HG02798 (cell line): ENCODE data around the gene LMTK2.

Source experiments
- ATAC-seq: cut with Tn5 transposase; IDR thresholded peaks from one replicate; pipeline ENCODE4 v1.9.1; 2021; ENCODE audit warnings: mild to moderate bottlenecking; ENCODE audit not compliant: unreplicated experiment, poor library complexity

Gene LMTK2

DNA sequence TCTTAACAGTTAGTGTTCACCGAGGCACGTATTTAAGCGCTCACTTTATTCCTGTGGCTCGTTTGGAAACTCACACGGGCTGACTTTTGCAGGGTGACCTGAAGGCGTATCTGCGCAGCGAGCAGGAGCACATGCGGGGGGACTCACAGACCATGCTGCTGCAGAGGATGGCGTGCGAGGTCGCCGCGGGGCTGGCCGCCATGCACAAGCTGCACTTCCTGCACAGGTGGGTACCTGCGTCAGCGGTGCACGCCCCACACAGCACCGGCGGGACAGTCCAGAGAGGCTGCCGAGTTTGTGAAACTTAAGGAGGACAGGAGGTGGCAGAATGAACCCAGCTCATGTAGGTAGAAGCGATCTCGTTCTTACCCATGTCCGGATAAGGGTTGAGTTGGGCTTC, 64.8 kb downstream of the LMTK2 start:
- ATAC-seq: no peak

DNA sequence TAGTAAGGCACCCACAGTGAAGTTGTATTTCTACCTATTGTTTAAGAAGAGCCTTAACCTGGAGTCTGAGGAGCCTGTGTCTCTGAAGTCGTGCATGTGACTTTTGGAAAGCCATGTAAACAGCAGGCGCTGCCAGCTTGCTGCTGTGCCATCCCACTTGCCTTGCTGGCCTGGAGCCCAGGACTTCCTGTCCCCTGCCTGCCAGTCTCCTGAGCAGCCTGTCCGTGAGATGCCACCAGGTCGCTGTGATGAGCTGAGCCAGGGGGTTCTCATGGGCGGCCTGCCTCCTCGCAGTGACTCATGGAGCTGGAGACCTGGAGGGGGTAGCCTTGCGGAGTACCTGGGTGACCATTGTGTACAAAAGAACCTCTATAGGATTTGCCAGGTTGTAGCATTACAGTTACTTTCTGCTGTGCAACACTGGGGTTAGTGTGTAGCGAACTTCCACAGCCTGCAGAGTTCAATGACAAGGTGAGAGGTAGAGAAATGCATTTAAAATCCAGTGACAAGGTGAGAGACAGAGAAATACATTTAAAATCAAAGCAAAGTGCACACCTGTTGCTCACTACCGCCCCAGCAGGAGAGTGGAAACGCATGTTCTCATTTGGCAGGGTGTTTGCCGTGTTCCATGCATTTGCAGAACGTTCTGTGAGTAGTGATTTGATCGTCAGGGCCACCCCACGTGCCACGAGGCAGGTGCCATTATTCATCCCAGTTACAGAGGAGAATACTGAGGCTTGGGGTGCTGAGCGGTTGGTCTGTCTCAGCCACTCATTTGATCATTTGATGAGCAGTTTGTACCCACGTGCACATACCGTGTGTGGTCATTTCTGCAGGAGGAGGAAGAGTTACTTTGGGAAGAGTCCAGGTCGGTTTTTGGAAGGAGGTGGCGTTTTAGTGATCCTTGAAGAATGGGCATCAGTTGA, 67.9 kb downstream of the LMTK2 start:
- no peak for ATAC-seq

DNA sequence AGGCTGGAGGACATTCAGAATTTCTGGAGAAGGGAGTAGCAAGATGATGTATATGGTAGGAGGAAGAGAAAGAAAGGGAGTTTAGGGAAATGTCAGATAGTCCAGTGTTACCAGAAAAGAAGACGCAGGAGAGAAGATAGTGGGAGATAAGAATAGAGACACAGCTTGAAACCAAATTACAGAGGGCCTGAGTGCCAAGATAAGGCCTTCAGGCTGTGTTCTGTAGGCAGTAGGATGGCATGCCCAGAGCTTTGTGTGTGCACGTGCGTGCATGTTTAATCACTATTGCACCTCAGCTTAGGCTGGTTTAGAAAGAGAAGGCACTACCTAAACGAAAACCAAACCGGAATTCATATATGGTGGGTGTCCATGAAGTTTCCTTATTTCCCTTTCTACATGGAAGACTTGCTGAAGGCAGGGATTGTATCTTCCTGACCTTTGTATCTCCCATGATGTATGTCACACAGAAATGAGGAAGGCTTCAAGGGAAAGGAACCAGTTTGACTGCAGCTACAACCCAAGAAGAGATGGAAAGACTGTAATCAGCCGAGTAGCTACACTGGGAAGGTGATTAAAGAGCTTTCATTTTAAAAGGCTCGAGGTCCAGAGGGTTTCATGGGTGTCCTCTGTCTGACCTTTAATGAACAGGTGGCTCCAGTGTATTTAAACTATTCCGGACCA, 68.7 kb downstream of the LMTK2 start:
- ATAC-seq: no peak

DNA sequence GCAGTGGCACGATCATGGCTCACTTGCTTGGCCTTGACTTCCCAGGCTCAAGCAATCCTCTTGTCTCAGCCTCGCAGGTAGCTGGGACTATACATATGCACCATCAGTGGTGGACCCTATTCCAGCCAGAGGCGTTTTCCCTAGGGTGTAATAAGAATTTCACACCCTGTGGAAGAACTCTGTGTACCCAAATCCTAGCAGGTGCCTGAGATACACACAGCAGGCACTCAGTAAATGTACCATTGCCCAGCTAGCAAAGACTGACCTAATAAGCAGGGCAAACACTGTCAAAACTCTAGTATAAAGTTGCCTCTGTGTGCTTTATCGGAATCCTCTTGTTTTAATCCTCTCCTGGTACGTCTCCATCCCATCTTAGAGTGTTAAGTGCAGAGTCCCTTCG, 70.9 kb downstream of the LMTK2 start:
- ATAC-seq: no peak

DNA sequence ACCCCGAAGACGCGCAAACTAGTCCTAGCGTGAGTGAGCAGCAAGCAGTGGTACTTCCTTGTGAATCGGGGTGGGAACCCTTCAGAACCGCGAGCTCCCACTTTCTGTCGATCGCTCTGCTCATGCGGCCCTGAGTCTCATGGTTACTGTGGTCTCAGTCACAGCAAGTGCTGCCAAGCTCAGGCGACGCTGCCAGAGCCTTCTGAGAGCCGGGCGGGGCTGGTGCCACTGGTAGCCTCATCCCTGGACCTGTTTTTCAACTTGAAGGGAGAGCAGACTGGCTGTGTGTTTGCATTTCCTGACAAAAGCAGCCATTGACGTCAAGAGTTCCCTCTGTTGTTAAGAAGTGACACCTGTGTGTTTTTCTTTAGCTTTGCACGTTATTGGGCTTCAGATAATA, 71.7 kb downstream of the LMTK2 start:
- ATAC-seq: no peak

DNA sequence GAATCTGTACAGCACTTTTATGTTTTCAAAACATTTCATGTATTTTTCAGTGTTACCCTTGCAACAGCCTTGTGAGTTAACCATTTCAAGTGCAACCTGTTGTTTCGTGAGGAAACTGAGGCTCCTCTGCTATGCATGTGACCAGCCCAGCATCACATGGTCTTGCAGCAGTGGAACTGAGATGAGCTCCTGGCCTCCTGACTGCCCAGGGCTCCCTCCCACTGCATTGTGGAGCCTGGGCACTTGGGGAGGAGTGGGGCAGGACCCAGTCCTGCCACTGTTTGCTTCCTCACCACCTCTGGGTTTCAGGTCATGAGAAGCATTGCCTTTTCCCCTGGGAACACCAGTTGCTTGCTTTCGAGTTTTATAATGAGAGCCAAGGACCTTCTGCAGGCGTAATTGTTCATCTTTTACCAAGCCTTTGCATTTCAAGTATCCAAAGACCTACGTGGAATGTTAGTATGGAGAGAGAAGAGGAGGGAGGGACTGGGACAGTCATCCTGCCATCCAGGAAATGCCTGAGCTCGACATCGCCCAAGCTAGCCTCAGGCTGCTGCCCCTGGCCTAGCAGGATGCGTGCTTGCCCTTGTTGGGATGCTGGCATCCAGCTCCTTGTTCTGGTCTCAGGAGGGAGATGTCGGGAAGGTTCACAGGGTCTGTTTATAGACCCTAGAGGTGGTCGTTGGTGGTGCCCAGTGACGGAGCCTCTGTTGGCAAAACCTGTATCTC, 72.3 kb downstream of the LMTK2 start:
- no peak for ATAC-seq

DNA sequence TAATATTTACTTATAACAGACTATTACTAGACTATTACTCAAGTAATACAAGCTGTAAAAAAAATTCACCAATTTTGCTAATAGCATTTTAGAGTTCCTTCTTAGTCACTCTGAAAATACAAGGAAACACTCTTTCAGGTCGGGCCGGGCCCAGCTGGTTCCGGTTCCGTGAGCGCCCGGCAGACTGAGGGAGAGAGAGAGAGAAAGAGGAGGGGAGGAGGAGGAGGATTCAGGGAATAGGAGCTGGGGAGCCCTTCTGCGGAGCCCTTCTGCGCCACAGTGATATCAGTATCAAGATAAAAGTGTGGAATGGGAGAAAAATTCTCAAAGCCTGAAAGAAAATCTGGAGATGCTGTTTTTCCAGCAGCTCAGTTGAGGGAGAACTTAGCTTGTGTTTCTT, 74.1 kb downstream of the LMTK2 start:
- no peak for ATAC-seq

DNA sequence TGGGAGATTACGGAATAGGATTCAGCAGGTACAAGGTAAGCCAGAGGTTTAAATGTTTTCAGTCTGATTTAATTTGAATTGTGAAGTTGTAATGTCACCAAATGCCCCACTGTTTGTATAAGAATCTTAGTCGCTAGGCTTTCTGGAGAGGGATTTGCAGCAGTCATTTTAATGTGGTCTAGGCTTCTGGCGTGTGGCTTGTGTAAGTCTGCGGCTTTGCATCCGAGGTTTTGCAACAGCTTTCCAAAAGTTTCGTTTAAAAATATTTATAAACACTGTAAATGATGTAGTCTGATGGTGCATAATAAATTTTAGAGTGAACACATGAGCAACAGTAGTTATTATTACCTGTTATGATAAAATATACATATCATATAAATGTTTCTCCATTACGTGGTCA, 78.4 kb downstream of the LMTK2 start:
- ATAC-seq: no peak

DNA sequence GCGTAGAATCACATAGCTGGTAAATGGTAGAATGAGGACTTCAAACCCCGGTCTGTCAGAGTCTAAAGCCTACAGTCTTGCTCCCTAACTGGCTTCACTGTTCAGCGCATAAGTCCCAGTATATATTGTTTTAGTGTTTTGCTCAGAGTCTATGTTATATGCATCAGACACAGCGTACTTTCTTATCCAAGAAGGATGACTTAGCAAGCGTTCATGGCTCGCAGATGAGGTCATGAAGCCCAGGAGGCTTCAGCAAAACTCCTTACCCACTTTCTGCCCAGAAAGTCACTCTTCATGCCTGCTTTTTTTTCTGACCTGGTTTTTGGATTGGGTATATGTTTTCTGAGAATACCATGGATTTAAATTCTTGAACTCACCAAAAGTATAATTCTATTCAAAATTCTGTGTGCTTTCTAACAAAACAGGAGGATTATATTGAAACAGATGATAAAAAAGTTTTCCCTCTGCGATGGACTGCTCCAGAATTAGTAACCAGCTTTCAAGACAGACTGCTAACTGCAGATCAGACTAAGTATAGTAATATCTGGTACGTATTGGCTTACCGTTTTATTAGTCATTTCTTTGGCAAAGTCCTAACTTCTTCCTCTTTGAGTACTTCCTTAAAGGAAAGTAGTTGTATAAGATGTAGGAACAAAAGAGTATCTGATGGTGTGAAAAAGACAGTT, 79.9 kb downstream of the LMTK2 start:
- ATAC-seq: no peak

DNA sequence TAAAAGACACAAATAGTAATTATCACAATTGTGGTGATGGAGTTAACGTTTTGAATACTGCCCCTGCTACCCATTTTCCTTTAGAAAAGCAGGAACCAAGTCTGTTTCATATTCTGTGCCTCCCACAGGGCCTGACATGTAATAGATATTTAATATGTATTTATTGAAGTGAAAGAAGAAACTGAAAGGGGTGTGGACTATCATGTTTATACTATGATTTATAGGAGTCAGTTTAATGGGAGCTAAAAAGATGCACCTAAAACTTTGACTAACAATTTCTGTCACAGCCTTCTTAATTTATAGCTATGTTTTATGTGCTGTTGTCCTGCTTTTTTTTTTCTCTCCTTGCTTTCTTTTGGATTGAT, 80.5 kb downstream of the LMTK2 start:
- no peak for ATAC-seq

DNA sequence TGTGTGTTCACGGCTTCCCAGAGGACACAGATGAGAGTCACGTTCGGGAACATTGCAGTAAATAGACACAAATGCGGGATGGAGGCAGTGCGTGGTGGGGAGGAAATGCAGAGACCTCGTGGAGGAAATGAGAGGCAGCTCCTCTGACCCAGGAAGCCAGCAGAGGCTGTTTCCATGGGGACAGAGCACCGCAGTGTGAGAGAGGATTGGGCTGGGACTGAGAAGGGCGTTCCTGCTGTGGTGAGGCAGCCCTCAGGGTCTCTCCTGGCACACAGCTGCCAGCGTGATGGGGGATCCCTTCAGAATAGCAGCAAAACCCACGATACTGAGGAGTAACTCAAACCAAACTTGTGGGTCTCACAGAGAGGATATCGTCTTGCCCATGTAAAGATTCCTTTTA, 82.9 kb downstream of the LMTK2 start:
- no peak for ATAC-seq

DNA sequence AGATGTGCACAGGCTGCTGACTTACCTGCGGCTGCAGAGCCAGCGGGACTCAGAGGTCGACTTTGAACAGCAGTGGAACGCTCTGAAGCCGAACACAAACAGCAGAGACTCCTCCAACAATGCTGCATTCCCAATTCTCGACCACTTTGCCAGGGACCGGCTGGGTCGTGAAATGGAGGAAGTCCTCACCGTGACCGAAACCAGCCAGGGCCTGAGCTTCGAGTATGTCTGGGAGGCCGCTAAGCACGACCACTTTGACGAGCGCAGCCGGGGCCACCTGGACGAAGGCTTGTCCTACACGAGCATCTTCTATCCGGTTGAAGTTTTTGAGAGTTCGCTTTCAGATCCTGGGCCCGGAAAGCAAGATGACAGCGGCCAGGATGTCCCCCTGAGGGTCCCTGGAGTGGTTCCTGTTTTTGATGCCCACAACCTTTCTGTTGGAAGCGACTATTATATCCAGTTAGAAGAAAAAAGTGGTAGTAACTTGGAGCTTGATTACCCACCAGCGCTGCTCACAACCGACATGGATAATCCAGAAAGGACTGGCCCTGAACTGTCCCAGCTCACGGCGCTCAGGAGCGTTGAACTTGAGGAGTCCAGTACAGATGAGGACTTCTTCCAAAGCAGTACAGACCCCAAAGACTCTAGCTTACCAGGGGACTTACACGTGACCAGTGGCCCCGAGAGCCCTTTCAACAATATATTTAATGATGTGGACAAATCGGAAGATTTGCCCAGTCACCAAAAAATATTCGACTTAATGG, 85.2 kb downstream of the LMTK2 start:
- ATAC-seq: no peak

DNA sequence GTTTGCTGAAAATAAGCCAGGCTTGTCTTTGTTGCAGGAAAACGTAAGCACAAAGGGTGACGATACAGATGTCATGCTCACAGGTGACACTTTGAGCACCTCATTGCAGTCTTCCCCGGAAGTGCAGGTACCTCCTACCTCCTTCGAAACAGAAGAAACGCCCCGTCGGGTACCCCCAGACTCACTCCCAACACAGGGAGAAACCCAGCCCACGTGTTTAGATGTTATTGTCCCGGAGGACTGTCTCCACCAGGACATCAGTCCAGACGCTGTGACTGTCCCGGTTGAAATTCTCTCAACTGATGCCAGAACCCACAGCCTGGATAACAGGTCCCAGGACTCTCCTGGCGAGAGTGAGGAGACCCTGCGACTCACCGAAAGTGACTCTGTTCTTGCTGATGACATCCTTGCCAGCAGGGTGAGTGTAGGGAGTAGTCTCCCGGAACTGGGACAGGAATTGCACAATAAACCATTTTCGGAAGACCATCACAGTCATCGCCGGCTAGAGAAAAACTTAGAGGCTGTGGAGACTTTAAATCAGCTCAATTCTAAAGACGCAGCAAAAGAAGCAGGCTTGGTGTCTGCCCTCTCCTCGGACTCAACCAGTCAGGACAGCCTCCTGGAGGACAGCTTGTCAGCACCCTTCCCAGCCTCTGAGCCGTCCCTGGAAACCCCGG, 86.3 kb downstream of the LMTK2 start:
- ATAC-seq: no peak

DNA sequence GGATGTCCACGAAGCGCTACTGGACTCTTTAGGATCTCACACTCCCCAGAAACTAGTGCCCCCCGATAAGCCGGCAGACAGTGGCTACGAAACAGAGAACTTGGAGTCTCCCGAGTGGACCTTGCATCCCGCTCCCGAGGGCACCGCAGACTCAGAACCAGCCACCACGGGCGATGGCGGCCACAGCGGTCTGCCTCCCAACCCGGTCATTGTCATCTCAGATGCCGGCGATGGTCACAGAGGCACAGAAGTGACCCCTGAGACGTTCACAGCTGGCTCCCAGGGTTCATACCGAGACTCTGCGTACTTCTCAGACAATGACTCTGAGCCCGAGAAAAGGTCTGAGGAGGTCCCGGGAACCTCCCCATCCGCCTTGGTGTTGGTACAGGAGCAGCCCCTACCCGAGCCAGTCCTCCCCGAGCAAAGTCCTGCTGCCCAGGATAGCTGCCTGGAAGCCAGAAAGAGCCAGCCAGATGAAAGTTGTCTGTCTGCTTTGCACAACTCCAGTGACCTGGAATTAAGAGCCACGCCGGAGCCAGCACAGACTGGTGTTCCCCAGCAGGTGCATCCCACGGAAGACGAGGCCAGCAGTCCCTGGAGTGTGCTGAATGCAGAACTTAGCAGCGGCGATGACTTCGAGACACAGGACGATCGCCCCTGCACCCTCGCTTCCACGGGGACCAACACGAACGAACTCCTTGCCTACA, 87.0 kb downstream of the LMTK2 start:
- no peak for ATAC-seq

DNA sequence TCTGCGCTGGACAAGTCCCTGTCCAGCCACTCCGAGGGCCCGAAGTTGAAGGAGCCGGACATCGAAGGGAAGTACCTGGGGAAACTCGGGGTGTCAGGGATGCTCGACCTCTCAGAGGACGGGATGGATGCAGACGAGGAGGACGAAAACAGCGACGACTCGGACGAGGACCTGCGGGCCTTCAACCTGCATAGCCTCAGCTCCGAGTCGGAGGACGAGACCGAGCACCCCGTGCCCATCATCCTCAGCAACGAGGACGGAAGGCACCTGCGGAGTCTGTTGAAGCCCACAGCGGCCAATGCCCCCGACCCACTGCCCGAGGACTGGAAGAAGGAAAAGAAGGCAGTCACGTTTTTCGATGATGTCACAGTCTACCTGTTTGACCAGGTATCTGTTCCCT, 87.5 kb downstream of the LMTK2 start:
- ATAC-seq: no peak

DNA sequence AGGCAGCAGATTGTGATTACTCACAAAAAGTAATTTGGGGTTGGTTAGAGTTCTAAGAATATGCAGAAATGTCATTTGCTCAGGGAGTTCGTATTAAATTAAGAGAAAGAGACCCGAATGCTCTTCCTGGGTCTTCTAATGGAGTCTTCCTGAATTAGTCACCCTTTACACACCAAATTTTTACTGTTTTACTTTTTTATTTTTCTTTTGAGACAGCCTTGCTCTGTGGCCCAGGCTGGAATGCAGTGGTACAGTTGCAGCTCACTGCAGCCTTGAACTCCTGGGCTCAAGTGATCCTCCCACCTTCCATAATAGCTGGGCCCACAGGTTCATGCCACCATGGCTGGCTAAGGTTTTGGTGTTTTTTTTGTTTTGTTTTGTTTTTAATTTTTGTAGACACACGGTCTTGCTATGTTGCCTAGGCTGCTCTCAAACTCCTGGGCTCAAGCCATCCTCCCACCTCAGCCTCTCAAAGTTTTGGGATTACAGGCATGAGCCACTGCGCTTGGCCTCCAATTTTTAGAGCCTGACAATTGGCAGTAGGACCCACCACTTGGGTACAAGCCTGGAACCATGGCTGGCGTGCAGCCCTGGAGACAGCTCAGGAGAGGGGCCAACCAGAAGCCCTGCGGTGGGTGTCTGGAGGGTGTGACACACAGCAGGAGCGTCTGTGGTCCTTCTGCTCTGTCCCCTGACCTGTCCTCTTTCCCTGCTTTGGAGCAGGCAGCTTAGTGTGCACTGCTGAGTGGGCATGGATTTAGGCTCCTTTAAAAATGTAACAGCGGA, 88.2 kb downstream of the LMTK2 start:
- ATAC-seq: no peak

DNA sequence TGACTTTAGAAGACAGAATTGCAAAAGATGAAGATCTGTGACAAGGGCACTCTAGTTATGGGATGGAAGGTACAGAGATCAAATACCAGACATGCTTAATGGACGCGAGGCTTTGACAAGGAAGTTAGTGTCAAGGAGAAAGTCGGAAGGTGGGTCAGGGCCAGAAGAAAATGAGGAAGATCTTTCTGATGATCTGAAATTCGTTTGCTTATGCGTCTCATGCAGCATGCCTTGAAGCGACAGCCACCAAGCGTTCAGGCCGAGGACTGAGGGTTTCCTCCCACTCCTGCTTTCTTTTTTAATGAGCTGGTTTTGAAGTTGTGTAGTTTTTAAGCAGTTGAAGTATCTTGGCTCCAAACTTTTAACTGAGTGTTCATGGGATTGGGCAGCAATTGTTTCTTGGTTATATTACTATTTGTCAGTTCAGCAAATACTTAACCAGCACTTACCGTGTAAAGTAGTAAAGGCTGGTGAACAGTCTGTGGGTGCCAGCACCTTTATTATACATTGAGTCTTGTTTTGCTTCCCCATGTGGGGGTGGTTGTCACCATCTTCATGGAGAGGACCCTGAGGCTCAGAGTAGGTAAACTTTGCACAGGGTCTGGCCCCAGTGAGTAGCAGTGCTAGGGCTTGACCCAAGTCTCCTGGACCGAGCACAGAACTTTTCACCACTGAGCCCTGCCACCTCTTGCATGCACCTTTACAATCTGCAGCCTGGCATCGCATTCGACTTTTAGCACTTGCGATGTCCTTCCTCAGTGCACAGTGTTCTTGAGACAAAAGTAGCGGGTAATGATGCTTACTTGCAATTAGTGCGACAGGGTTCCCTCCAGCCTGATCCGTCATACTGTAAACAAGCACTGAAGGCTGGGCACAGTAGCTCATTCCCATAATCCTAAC, 90.3 kb downstream of the LMTK2 start:
- no peak for ATAC-seq
